ENCODE results near the gene NDN. TPM values are rescaled to one million over a fixed set of nuclear protein-coding genes. Genes with fewer than 3 reads are reported as not detected.

The NDN gene
- polyA plus RNA-seq, 1 donor from 2014 or later, result 517 TPM

Other genes with a start within 250 kb of the NDN start
- not detected in 2 replicates for gene GOLGA6L2, start 240.1 kb downstream of the NDN start, polyA plus RNA-seq
- 10.7 and 13.9 TPM in 2 replicates for gene MKRN3, start 121.6 kb downstream of the NDN start, polyA plus RNA-seq
- gene MAGEL2, start 39.4 kb downstream of the NDN start, polyA plus RNA-seq, result 7.4 and 10.4 TPM in 2 replicates